WTC11 (cell line): ENCODE results near the gene HIP1R. TPM values are rescaled to one million over a fixed set of nuclear protein-coding genes. Genes with fewer than 3 reads are reported as not detected.

Experiments
- ATF1 ChIP-seq: sonication (generic); formaldehyde crosslinking; IDR thresholded peaks from 2 replicates; pipeline ENCODE4 v1.8.1; 2023; ENCODE audit warnings: mild to moderate bottlenecking, moderate library complexity, missing genetic modification reagents
- GRHL2 ChIP-seq: fragments of 250-450 bp; sonication (Bioruptor Pico); IDR thresholded peaks from 2 replicates; pipeline ENCODE4 v1.8.0; 2022; ENCODE audit warnings: mild to moderate bottlenecking, moderate library complexity; ENCODE audit not compliant: insufficient replicate concordance, severe bottlenecking
- HMGA2 ChIP-seq: fragments of 250-450 bp; sonication (Bioruptor Pico); IDR thresholded peaks from 2 replicates; pipeline ENCODE4 v1.4.0; 2021; ENCODE audit warnings: mild to moderate bottlenecking, moderate library complexity
- JUN ChIP-seq: sonication (generic); formaldehyde crosslinking; IDR thresholded peaks from 2 replicates; pipeline ENCODE4 v1.8.0; 2023; ENCODE audit warnings: mild to moderate bottlenecking, missing genetic modification reagents
- MXD4 ChIP-seq: fragments of 250-450 bp; sonication (Bioruptor Pico); IDR thresholded peaks from 2 replicates; pipeline ENCODE4 v1.8.0; 2021; ENCODE audit warnings: mild to moderate bottlenecking, moderate library complexity, borderline replicate concordance
- NFATC4 ChIP-seq: fragments of 250-450 bp; sonication (Bioruptor Pico); IDR thresholded peaks from 2 replicates; pipeline ENCODE4 v1.9.0; 2021; ENCODE audit warnings: mild to moderate bottlenecking
- NFE2L1 ChIP-seq: sonication (generic); formaldehyde crosslinking; IDR thresholded peaks from 2 replicates; pipeline ENCODE4 v1.8.1; 2023; ENCODE audit warnings: missing genetic modification reagents
- NFYB ChIP-seq: sonication (generic); formaldehyde crosslinking; conservative IDR thresholded peaks from 2 replicates; pipeline ENCODE4 v1.8.0; 2022; ENCODE audit warnings: low read depth, missing genetic modification reagents
- PRRX2 ChIP-seq: fragments of 250-450 bp; sonication (Bioruptor Pico); IDR thresholded peaks from 2 replicates; pipeline ENCODE4 v1.8.0; 2021; ENCODE audit warnings: mild to moderate bottlenecking
- RORB ChIP-seq: fragments of 250-450 bp; sonication (Bioruptor Pico); IDR thresholded peaks from 2 replicates; pipeline ENCODE4 v1.9.0; 2021; ENCODE audit warnings: mild to moderate bottlenecking
- SMAD3 ChIP-seq: sonication (generic); formaldehyde crosslinking; IDR thresholded peaks from 2 replicates; pipeline ENCODE4 v1.8.0; 2022; ENCODE audit warnings: missing genetic modification reagents, mild to moderate bottlenecking, borderline replicate concordance
- TCF7 ChIP-seq: sonication (generic); formaldehyde crosslinking; IDR thresholded peaks from 2 replicates; pipeline ENCODE4 v1.8.0; 2022; ENCODE audit warnings: mild to moderate bottlenecking, low read depth, missing genetic modification reagents, moderate library complexity
- ZNF232 ChIP-seq: sonication (generic); formaldehyde crosslinking; IDR thresholded peaks from 2 replicates; pipeline ENCODE4 v1.8.0; 2022; ENCODE audit warnings: mild to moderate bottlenecking, missing genetic modification reagents
- ZNF416 ChIP-seq: fragments of 250-450 bp; sonication (Bioruptor Pico); IDR thresholded peaks from 2 replicates; pipeline ENCODE4 v1.9.0; 2021; ENCODE audit warnings: mild to moderate bottlenecking, inconsistent platforms
- total RNA-seq: library from RNA; stranded (reverse); gene quantifications from 3 replicates; pipeline ENCODE4 v1.2.3, GENCODE V29; 2021
- TF ChIP-seq, protein P1 (sequence below): sonication (generic); formaldehyde crosslinking; IDR thresholded peaks from 2 replicates; pipeline ENCODE4 v1.8.1; 2022; ENCODE audit warnings: missing genetic modification reagents, borderline replicate concordance
- TF ChIP-seq, protein P2 (sequence below): sonication (generic); formaldehyde crosslinking; IDR thresholded peaks from 2 replicates; pipeline ENCODE4 v1.8.0; 2022; ENCODE audit warnings: mild to moderate bottlenecking, missing genetic modification reagents
- TF ChIP-seq, protein P3 (sequence below): sonication (generic); formaldehyde crosslinking; IDR thresholded peaks from 2 replicates; pipeline ENCODE4 v1.8.0; 2023; ENCODE audit warnings: mild to moderate bottlenecking, missing genetic modification reagents
- TF ChIP-seq, protein P4 (sequence below): fragments of 250-450 bp; sonication (Bioruptor Pico); conservative IDR thresholded peaks from 2 replicates; pipeline ENCODE4 v1.9.0; 2021; ENCODE audit warnings: mild to moderate bottlenecking
- TF ChIP-seq, protein P5 (sequence below): sonication (generic); formaldehyde crosslinking; IDR thresholded peaks from 2 replicates; pipeline ENCODE4 v1.8.1; 2023; ENCODE audit warnings: mild to moderate bottlenecking, missing genetic modification reagents, moderate library complexity
- TF ChIP-seq, protein P6 (sequence below): sonication (generic); formaldehyde crosslinking; IDR thresholded peaks from 2 replicates; pipeline ENCODE4 v1.8.1; 2023; ENCODE audit warnings: mild to moderate bottlenecking, missing genetic modification reagents
- TF ChIP-seq, protein P7 (sequence below): sonication (generic); formaldehyde crosslinking; IDR thresholded peaks from 2 replicates; pipeline ENCODE4 v1.8.0; 2022; ENCODE audit warnings: mild to moderate bottlenecking, missing genetic modification reagents
- TF ChIP-seq, protein P8 (sequence below): sonication (generic); formaldehyde crosslinking; IDR thresholded peaks from 2 replicates; pipeline ENCODE4 v1.8.1; 2022; ENCODE audit warnings: low read depth, missing genetic modification reagents, borderline replicate concordance
- TF ChIP-seq, protein P9 (sequence below): sonication (generic); formaldehyde crosslinking; IDR thresholded peaks from 2 replicates; pipeline ENCODE4 v1.8.1; 2023; ENCODE audit warnings: mild to moderate bottlenecking, moderate library complexity, missing genetic modification reagents

HIP1R gene
- total RNA-seq, 1 experiment from 2014 or later, result 45.2 TPM

DNA sequence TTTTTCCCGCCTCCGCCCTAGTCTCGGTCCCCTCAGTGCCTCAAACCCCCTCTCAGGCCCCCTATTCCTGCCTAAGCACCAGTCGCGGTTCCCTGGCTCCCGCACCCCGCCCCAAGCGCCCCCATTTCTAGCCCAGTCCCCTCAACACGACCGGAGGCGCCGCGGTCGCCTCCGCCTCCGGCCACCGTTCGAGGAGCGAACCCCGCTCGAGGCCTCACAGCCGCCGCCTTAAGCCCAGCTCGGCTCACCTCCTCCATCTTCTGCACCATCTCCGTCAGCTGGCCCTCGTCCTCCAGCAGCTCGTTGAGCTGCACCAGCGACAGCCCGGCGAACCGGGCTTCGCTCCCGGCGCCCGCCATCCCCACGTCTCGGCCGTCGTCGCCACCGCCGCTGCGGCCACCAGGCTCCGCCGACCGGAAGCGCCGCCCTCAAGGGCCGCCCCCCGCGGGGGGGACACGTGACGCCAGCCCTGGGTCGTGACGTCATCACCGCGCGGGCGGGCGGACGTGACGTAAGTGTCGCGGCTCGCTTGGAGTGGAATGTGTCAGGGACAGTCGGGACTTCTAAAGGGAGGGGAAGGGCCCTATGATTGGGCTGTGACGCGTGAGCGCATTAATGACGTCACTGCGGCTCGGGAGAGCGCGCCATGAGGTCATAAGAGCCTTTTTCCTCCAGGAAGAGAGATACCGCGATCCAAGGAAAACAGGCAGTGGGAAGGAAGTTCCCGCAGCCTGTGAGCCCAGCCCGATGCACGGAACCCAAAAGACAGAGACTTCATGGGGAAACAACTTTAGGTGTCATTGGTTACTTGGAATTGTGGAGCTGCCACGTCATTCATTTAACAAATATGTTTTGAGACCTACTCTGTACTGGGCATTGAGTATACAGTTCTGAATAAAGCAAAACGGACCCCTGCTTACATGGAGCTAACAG, 60.7 kb downstream of the HIP1R start, which contains the start of gene VPS37B (continued):
- TF ChIP-seq, protein P1, sequence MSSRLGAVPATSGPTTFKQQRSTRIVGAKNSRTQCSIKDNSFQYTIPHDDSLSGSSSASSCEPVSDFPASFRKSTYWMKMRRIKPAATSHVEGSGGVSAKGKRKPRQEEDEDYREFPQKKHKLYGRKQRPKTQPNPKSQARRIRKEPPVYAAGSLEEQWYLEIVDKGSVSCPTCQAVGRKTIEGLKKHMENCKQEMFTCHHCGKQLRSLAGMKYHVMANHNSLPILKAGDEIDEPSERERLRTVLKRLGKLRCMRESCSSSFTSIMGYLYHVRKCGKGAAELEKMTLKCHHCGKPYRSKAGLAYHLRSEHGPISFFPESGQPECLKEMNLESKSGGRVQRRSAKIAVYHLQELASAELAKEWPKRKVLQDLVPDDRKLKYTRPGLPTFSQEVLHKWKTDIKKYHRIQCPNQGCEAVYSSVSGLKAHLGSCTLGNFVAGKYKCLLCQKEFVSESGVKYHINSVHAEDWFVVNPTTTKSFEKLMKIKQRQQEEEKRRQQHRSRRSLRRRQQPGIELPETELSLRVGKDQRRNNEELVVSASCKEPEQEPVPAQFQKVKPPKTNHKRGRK, result no peak
- TF ChIP-seq, protein P2, sequence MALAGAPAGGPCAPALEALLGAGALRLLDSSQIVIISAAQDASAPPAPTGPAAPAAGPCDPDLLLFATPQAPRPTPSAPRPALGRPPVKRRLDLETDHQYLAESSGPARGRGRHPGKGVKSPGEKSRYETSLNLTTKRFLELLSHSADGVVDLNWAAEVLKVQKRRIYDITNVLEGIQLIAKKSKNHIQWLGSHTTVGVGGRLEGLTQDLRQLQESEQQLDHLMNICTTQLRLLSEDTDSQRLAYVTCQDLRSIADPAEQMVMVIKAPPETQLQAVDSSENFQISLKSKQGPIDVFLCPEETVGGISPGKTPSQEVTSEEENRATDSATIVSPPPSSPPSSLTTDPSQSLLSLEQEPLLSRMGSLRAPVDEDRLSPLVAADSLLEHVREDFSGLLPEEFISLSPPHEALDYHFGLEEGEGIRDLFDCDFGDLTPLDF, result no peak
- TF ChIP-seq JUN (CRISPR knock-in tag) (no peak), NFATC4 (CRISPR knock-in tag) (no peak), HMGA2 (CRISPR knock-in tag) (no peak), TCF7 (no peak), ZNF232 (CRISPR knock-in tag) (0 out of 2 replicates have a peak, but pooled peaks have one; percentile 62), NFYB (CRISPR knock-in tag) (no peak), RORB (no peak), GRHL2 (CRISPR knock-in tag) (no peak), MXD4 (CRISPR knock-in tag) (no peak), SMAD3 (CRISPR knock-in tag) (peak; percentile 54; the same call in 1 of the 2 replicates), NFE2L1 (CRISPR knock-in tag) (no peak), ATF1 (CRISPR knock-in tag) (peak; percentile 62; the same call in 1 of the 2 replicates), ZNF416 (CRISPR knock-in tag) (no peak), PRRX2 (CRISPR knock-in tag) (no peak)
- TF ChIP-seq, protein P3, sequence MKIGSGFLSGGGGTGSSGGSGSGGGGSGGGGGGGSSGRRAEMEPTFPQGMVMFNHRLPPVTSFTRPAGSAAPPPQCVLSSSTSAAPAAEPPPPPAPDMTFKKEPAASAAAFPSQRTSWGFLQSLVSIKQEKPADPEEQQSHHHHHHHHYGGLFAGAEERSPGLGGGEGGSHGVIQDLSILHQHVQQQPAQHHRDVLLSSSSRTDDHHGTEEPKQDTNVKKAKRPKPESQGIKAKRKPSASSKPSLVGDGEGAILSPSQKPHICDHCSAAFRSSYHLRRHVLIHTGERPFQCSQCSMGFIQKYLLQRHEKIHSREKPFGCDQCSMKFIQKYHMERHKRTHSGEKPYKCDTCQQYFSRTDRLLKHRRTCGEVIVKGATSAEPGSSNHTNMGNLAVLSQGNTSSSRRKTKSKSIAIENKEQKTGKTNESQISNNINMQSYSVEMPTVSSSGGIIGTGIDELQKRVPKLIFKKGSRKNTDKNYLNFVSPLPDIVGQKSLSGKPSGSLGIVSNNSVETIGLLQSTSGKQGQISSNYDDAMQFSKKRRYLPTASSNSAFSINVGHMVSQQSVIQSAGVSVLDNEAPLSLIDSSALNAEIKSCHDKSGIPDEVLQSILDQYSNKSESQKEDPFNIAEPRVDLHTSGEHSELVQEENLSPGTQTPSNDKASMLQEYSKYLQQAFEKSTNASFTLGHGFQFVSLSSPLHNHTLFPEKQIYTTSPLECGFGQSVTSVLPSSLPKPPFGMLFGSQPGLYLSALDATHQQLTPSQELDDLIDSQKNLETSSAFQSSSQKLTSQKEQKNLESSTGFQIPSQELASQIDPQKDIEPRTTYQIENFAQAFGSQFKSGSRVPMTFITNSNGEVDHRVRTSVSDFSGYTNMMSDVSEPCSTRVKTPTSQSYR (CRISPR knock-in tag), result no peak
- TF ChIP-seq, protein P4, sequence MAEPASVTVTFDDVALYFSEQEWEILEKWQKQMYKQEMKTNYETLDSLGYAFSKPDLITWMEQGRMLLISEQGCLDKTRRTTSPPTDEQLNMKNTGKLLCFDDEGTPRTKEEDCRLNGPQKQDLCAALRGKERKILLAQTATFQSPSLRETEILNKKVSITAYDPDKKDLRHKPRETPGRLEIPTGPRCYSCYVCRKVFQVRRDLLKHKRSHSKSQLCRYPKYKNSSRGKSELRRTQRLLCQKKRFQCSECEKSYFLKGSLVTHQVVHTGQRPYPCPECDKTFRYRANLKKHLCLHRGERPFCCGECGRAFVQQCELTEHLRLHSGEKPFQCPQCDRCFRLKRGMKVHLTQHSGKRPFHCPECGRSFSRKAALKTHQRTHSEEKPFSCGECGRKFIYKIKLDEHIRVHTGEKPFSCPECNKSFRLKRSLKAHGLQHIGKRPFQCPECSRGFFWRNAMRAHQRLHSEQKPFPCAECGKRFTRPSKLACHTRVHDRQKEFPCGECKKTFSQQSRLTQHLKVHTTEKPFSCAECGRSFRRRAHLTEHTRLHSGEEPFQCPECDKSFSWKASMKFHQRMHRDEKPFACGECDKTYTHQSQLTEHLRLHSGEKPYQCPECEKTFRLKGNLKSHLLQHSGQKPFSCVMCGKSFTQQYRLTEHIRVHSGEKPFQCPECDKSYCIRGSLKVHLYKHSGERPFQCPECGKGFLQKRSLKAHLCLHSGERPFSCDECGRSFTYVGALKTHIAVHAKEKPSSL (CRISPR knock-in tag), result no peak
- TF ChIP-seq, protein P5, sequence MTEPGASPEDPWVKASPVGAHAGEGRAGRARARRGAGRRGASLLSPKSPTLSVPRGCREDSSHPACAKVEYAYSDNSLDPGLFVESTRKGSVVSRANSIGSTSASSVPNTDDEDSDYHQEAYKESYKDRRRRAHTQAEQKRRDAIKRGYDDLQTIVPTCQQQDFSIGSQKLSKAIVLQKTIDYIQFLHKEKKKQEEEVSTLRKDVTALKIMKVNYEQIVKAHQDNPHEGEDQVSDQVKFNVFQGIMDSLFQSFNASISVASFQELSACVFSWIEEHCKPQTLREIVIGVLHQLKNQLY (CRISPR knock-in tag), result no peak
- TF ChIP-seq, protein P6, sequence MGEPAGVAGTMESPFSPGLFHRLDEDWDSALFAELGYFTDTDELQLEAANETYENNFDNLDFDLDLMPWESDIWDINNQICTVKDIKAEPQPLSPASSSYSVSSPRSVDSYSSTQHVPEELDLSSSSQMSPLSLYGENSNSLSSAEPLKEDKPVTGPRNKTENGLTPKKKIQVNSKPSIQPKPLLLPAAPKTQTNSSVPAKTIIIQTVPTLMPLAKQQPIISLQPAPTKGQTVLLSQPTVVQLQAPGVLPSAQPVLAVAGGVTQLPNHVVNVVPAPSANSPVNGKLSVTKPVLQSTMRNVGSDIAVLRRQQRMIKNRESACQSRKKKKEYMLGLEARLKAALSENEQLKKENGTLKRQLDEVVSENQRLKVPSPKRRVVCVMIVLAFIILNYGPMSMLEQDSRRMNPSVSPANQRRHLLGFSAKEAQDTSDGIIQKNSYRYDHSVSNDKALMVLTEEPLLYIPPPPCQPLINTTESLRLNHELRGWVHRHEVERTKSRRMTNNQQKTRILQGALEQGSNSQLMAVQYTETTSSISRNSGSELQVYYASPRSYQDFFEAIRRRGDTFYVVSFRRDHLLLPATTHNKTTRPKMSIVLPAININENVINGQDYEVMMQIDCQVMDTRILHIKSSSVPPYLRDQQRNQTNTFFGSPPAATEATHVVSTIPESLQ (CRISPR knock-in tag), result no peak
- TF ChIP-seq, protein P7, sequence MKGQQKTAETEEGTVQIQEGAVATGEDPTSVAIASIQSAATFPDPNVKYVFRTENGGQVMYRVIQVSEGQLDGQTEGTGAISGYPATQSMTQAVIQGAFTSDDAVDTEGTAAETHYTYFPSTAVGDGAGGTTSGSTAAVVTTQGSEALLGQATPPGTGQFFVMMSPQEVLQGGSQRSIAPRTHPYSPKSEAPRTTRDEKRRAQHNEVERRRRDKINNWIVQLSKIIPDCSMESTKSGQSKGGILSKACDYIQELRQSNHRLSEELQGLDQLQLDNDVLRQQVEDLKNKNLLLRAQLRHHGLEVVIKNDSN (CRISPR knock-in tag), result peak; percentile 91
- TF ChIP-seq, protein P8, sequence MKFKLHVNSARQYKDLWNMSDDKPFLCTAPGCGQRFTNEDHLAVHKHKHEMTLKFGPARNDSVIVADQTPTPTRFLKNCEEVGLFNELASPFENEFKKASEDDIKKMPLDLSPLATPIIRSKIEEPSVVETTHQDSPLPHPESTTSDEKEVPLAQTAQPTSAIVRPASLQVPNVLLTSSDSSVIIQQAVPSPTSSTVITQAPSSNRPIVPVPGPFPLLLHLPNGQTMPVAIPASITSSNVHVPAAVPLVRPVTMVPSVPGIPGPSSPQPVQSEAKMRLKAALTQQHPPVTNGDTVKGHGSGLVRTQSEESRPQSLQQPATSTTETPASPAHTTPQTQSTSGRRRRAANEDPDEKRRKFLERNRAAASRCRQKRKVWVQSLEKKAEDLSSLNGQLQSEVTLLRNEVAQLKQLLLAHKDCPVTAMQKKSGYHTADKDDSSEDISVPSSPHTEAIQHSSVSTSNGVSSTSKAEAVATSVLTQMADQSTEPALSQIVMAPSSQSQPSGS (CRISPR knock-in tag), result 0 out of 2 replicates have a peak, but pooled peaks have one; percentile 34
- TF ChIP-seq, protein P9, sequence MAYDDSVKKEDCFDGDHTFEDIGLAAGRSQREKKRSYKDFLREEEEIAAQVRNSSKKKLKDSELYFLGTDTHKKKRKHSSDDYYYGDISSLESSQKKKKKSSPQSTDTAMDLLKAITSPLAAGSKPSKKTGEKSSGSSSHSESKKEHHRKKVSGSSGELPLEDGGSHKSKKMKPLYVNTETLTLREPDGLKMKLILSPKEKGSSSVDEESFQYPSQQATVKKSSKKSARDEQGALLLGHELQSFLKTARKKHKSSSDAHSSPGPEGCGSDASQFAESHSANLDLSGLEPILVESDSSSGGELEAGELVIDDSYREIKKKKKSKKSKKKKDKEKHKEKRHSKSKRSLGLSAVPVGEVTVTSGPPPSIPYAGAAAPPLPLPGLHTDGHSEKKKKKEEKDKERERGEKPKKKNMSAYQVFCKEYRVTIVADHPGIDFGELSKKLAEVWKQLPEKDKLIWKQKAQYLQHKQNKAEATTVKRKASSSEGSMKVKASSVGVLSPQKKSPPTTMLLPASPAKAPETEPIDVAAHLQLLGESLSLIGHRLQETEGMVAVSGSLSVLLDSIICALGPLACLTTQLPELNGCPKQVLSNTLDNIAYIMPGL (CRISPR knock-in tag), result peak; percentile 75; the same call in 1 of the 2 replicates
